ENCODE results near the gene NISCH.

DNA sequence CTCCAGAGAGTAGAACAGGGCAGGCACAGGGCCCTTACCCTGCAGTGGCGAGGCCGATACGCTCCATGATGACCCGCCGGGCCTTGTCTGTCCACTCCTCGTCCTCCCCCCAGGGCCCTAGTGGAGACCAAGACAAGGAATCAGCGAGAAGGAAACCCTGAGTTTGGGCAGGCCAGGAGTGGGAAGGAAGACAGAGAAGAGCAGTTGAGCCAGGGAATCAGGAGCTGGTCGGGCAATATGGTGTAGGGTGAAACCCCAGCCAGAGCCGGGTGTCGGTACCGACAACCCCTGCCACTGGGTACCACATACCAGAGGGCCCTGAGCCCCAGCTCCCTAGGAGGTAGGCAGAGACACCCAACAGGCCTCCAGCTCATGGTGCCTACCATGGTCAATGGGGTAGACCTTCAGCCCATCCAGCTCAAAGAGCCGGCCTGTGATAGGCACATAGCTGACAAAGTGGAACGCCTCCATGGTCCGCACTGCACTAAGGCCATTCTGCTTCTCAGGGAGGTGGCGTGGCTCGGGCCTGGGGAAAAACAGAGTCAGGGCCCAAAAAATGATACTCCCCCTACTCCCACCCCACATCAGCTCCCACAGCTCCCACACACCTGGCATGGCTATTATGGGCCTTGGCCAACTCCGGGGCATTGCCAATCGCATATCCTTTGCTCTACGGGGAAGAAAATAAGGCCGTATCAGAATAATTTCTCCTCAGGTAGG is 48.5 kb upstream of the NISCH start:
- TF ChIP-seq CTCF (IDR thresholded peaks at IDR 0.05), result no peak
- TF ChIP-seq POLR2A (IDR thresholded peaks at IDR 0.05), result no peak
- no peak for TF ChIP-seq EP300 (IDR thresholded peaks at IDR 0.05)

All from ovary (tissue), 3 donors.